Cerebellar nuclear complex (tissue), 1 donor: ENCODE measurements around the gene ARHGEF35.
"Not testable (repeated sequence)": the region's sequence is repeated elsewhere in the genome, so short reads cannot be mapped to it uniquely, and the experiment has no call there.

Experiments used
- DNase-seq, 2 experiments: peaks; one replicate each; lab custom pipeline; 2025; lab: John Stamatoyannopoulos, UW

ARHGEF35 gene

DNA sequence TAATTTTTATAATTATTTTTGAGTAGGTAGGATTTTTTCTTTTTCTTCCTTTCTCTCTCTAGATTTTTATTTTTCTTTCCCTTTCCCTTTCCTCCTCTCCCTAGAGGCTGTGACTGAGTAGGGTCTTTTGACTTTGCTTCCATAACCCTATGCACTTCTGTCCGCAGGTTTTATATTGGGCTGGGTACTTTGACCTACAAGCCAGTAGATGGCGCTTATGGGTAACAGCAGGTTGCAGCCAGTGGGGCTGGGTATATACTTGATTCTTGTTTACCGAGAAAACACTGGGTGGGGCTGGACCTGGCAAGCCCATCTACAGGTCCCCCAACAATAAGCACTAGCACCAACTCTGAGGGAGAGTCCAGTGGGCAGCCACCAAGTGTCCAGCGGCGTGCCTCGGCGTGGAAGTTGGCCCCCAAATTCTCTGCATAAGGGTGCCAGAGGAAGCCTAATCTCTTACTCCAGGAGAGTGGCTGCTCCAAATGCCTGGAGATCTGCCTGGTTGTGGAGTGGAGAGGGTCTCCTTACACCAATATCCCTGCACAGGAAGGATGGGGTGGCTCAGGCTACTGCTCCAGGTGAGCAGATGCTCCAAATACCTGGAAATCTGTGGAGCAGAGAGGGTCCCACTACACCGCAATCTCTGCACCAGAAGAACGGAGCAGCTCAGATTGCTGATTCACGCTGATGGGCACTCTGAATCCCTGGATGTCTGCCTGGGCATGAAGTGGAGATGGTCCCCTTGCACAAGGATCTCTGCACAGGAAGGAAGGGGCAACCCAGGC, 17.1 kb downstream of the ARHGEF35 start:
- not testable (repeated sequence) for DNase-seq

DNA sequence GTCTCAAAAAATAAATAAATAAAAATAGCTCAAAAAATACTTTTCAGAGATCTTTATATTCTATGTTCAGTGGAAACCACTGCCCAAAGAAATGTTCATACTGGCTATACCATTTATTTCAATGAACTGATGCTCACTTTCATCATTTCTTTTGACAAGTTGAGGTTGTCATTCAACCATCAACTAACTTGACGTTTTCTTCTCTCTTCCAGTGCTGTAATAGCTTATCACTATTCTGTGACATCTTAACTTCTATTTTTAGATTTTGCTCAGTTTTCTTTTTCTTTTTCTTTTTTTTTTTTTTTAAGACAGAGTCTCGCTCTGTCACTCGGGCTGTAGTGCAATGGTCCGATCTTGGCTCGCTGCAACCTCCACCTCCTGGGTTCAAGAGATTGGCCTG, 21.0 kb downstream of the ARHGEF35 start:
- DNase-seq, result no peak

DNA sequence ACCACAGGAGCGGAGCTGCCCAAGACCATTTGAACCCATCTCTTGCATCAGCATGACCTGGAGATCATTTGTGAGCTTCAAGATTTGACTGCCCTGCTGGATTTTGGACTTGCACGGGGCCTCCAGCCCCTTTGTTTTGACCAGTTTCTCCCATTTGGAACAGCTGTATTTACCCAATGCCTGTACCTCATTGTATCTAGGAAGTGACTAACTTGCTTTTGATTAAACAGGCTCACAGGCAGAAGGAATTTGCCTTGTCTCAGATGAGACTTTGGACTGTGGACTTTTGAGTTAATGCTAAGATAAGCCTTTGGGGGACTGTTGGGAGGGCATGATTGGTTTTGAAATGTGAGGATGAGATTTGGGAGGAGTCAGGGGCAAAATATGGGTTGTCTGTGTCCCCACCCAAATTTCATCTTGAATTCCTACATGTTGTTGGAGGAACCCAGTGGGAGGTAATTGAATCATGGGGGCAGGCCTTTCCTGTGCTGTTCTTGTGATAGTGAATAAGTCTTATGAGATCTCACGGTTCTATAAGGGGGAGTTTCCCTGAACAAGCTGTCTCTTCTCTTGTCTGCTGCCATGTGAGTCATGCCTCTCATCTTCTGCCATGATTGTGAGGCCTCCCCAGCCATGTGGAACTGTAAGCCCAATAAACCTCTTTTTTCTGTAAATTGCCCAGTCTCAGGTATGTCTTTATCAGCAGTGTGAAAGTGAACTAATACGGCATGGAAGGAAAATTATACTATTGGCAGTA, 23.9 kb downstream of the ARHGEF35 start:
- not testable (repeated sequence) for DNase-seq

DNA sequence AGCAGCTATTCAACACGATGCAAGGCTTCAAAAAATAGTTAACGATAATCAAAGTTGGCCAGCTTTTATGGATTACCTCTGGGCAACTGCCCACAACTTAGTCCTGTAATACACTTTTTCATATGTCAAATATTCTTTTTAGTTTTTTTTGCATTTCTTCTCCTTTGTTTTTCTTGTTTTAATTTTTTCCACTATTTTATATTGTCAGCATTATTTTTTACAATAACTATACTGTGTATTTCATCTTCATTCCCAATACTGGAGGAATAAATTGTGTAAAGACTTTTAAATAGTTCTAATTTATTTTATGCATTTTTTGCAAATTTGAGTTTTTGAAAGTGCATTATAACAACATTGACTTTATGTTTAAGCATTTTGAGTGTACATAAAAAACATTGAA, 30.8 kb downstream of the ARHGEF35 start:
- no peak for DNase-seq

DNA sequence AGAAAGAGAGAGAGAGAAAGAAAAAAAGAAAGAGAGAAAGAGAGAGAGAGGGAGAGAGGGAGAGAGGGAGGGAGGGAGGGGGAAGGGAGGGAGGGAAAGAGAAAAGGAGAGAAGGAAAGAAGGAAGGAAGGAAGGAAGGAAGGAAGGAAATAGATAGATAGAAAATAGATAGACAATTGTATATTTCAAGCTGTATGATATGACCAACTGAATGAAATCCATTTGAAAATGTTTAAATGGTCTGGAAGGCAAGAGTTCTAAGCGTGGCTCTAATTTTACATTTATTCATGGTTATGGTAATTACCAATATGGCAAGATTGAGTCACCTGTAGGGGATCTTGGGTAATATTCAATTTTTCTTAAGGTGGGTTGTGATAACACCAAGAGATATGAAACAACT, 36.8 kb downstream of the ARHGEF35 start:
- no peak for DNase-seq

DNA sequence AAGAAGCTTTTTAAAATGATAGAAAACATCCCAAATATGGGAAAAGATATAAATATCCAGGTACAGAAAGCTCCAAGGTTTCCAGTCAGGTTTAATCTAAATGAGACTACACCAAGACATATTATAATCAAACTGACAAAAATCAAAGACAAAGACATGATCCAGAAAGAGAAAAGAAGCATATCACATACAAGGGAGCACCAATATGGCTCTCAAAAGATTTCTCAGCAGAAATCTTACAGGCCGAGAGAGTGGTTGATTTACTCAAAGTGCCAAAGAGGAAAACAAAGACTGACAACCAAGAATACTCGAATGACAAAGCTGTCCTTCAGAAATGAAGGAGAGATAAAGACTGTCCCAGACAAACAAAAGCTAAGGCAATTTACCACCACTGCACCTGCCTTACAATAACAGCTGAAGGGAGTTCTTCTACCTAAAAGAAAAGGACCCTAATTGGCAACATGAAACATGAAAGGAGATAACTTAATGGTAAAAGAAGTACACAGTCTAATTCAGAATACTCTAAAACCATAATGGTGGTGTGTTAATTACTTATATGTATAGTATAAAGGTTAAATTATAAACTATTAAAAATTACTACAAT, 47.3 kb downstream of the ARHGEF35 start:
- no peak for DNase-seq

DNA sequence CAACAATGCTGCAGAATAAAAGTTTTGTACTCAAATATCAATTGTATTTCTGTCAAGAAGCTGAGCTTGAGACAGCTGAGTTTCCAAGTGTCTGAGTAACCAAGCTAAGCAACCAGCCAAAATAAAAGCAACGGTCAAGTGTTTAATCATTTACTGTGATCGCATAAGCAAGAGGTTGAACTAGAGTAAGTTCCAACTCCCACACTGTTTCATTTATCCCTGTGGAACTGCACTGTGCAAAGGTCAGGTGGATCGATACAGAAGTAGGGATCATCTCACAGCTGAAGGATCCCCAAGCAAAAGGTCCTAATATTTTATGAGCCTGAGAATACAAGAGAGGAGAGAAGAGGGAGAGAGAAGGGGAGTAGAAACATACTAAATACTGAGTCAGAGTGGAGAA, 51.2 kb downstream of the ARHGEF35 start:
- DNase-seq, result no peak

DNA sequence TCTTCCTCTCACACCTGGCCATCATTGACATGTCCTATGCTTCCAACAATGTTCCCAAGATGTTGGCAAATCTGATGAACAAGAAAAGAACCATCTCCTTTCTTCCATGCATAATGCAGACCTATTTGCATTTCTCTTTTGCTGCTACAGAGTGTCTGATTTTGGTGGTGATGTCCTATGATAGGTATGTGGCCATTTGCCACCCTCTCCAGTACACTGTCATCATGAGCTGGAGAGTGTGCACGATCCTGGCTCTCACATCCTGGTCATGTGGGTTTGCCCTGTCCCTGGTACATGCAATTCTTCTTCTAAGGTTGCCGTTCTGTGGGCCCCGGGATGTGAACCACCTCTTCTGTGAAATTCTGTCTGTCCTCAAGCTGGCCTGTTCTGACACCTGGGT, 53.4 kb downstream of the ARHGEF35 start:
- DNase-seq, result no peak

DNA sequence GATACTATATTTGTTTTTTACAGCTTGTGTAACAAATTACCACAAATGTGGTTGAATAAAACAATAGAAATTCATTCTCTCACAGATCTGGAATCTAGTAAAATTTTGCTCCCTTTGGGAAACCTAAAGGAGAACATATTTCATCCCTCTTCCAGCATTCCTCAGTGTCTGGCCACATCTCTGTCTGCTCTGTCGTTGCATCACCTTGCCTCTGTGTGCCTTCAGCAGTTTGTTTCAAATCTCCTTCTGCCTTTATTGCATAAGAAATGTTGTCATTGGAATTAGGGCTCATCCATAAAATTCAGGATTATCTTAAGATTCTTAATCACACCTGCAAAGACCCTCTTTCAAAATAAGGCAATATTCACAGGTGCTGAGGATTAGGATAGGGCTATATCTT, 58.1 kb downstream of the ARHGEF35 start:
- DNase-seq, result no peak
